ENCODE data around the gene PDE7B. TPM values are rescaled to one million over a fixed set of nuclear protein-coding genes. Genes with fewer than 3 reads are reported as not detected.

PDE7B gene
- total RNA-seq, 1 experiment from 2014 or later, result not detected

DNA sequence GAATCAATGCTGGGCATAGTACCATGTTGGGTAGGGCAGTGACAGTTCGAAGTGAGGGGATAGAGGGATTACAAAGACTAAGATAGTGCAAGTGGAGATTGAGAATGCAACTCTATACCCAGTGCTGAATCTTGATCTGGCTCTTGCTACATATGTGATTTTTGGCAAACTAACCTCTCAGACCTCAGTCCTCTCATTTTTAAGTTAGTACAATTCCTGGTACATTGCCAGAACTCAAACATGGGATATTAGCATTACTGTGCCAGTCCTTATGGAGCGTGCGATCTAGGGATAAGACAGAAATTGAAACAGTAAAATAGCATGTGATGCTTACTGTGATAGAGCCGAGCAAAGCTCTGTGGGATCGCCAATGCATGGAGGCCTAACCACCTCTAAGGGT is 210.2 kb downstream of the PDE7B start:
- no peaks in the 10 kb centered on the region for H3K27me3 ChIP-seq (replicated peaks; ENCODE audit: insufficient read depth, low read depth, low read length, poor library complexity)
- no peak overlapping the region for H3K27ac ChIP-seq (ENCODE audit: low read depth, low read length, poor library complexity, severe bottlenecking)
- CTCF ChIA-PET, result no interaction called here
- POLR2A ChIA-PET (ENCODE audit: low non-redundant PET), result no interaction called here
- DNase-seq (ENCODE audit: low spot score), result no peak
- TF ChIP-seq, protein P1, sequence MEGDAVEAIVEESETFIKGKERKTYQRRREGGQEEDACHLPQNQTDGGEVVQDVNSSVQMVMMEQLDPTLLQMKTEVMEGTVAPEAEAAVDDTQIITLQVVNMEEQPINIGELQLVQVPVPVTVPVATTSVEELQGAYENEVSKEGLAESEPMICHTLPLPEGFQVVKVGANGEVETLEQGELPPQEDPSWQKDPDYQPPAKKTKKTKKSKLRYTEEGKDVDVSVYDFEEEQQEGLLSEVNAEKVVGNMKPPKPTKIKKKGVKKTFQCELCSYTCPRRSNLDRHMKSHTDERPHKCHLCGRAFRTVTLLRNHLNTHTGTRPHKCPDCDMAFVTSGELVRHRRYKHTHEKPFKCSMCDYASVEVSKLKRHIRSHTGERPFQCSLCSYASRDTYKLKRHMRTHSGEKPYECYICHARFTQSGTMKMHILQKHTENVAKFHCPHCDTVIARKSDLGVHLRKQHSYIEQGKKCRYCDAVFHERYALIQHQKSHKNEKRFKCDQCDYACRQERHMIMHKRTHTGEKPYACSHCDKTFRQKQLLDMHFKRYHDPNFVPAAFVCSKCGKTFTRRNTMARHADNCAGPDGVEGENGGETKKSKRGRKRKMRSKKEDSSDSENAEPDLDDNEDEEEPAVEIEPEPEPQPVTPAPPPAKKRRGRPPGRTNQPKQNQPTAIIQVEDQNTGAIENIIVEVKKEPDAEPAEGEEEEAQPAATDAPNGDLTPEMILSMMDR (conservative IDR thresholded peaks at IDR 0.05; ENCODE audit: low read depth, low read length), result no peak
- TF ChIP-seq EZH2 (IDR thresholded peaks at IDR 0.05; ENCODE audit: borderline replicate concordance, low read depth, low read length, poor library complexity, severe bottlenecking), result no peak
- no peak overlapping the region for H3K4me3 ChIP-seq (ENCODE audit: low read depth, low read length, poor library complexity, severe bottlenecking)
- no peaks in the 10 kb centered on the region for H3K36me3 ChIP-seq (ENCODE audit: insufficient read depth, low read length, poor library complexity, severe bottlenecking)
- H3K4me1 ChIP-seq (ENCODE audit: insufficient read depth, low read length, poor library complexity, severe bottlenecking), result peaks cover 18% of the 10 kb centered on the region
- no peaks in the 10 kb centered on the region for H3K9me3 ChIP-seq (ENCODE audit: low read depth, low read length, poor library complexity, severe bottlenecking)
- no TSS peak for BruUV-seq (replicated peaks)
- intact Hi-C loops (cut with micrococcal nuclease; ENCODE audit: unreplicated experiment), result no loop called here

DNA sequence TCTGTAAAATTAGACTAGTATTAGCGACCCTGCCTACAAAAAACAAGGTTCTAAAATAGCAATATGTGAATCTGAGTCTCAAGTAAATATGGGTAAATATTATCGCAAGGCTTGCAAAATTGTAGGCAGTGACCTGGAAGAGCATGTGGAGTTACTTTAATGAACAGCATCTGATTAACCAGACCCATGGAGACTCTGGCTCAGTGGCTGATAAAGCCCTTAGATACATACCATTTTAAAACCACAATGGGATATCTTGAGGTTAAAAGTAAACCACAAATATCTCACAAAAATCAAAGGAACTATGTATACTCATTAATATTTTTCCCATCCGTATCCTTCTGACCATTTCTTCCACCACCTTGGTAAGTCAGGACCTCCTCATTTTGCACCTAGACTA is 211.6 kb downstream of the PDE7B start:
- no peak overlapping the region for H3K27ac ChIP-seq (ENCODE audit: low read depth, low read length, poor library complexity, severe bottlenecking)
- no TSS peak for BruUV-seq (replicated peaks)
- H3K27me3 ChIP-seq (replicated peaks; ENCODE audit: insufficient read depth, low read depth, low read length, poor library complexity), result no peaks in the 10 kb centered on the region
- intact Hi-C loops (cut with micrococcal nuclease; ENCODE audit: unreplicated experiment), result no loop called here
- H3K4me1 ChIP-seq (ENCODE audit: insufficient read depth, low read length, poor library complexity, severe bottlenecking), result peaks cover 18% of the 10 kb centered on the region
- H3K4me3 ChIP-seq (ENCODE audit: low read depth, low read length, poor library complexity, severe bottlenecking), result no peak overlapping the region
- no peaks in the 10 kb centered on the region for H3K36me3 ChIP-seq (ENCODE audit: insufficient read depth, low read length, poor library complexity, severe bottlenecking)
- CTCF ChIA-PET, result no interaction called here
- no peak for TF ChIP-seq EZH2 (IDR thresholded peaks at IDR 0.05; ENCODE audit: borderline replicate concordance, low read depth, low read length, poor library complexity, severe bottlenecking)
- TF ChIP-seq, protein P1 (conservative IDR thresholded peaks at IDR 0.05; ENCODE audit: low read depth, low read length), result no peak
- DNase-seq (ENCODE audit: low spot score), result no peak
- H3K9me3 ChIP-seq (ENCODE audit: low read depth, low read length, poor library complexity, severe bottlenecking), result no peaks in the 10 kb centered on the region
- POLR2A ChIA-PET (ENCODE audit: low non-redundant PET), result no interaction called here

- ChIA-PET CTCF (no interaction called here), POLR2A (ENCODE audit: low non-redundant PET) (interaction anchor here (0.6 kb wide), 1 partner anchor 658 kb away, joined by 3 read pairs; no protein-coding TSS in a partner anchor)
- no peaks in the 10 kb centered on the region for H3K27me3 ChIP-seq (replicated peaks; ENCODE audit: insufficient read depth, low read depth, low read length, poor library complexity)
- DNase-seq (ENCODE audit: low spot score), result no peak
- no peak for TF ChIP-seq EZH2 (IDR thresholded peaks at IDR 0.05; ENCODE audit: borderline replicate concordance, low read depth, low read length, poor library complexity, severe bottlenecking)
- TF ChIP-seq, protein P1 (conservative IDR thresholded peaks at IDR 0.05; ENCODE audit: low read depth, low read length), result no peak
- H3K36me3 ChIP-seq (ENCODE audit: insufficient read depth, low read length, poor library complexity, severe bottlenecking), result no peaks in the 10 kb centered on the region
- no peak overlapping the region for H3K4me3 ChIP-seq (ENCODE audit: low read depth, low read length, poor library complexity, severe bottlenecking)
- no peaks in the 10 kb centered on the region for H3K9me3 ChIP-seq (ENCODE audit: low read depth, low read length, poor library complexity, severe bottlenecking)
- intact Hi-C loops (cut with micrococcal nuclease; ENCODE audit: unreplicated experiment), result no loop called here
- no peak overlapping the region for H3K27ac ChIP-seq (ENCODE audit: low read depth, low read length, poor library complexity, severe bottlenecking)
- H3K4me1 ChIP-seq (ENCODE audit: insufficient read depth, low read length, poor library complexity, severe bottlenecking), result no peaks in the 10 kb centered on the region
- no TSS peak for BruUV-seq (replicated peaks)
Measured at GRCh38 chr6:136066005-136066404, 214.5 kb downstream of the PDE7B start.

Data from A673 (cell line).